ENCODE measurements around the gene ZDHHC4. TPM values are rescaled to one million over a fixed set of nuclear protein-coding genes. Genes with fewer than 3 reads are reported as not detected.

The ZDHHC4 gene
- total RNA-seq, result 52.2 TPM

GRCh38 chr7:6577369-6578113, at the start of gene ZDHHC4:
Gene ZDHHC4 (plus strand): TSS chr7:6577454. CDS start chr7:6580562, 3,108 bp downstream.
- DNase-seq (ENCODE audit: low spot score in 2 of 2), result peak; percentile 88 to 97
- FAIRE-seq, result no peak

GRCh38 chr7:6528401-6529130, 48.7 kb upstream of the ZDHHC4 start:
- DNase-seq (ENCODE audit: low spot score in 2 of 2) (no peak), FAIRE-seq (no peak)

DNA sequence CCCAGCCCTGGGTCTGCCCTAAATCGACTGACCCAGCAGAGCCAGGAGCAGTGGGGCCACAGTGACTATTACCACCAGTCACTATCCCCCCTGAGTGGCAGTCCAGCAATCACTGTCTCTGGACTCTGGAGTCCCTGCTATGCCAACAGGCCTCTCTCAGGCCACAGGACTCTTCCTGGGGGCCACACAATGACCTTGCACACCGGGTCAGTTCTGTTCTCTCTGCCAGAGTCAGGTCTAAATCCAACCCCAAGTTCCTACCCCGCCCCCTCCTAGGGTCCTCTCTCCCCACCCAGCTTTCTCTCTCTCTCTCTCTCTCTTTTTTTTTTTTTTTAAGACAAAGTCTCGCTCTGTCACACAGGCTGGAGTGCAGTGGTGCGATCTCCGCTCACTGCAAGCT, 47.6 kb upstream of the ZDHHC4 start:
- no peak for FAIRE-seq
- no peak for DNase-seq (ENCODE audit: low spot score in 2 of 2)

- DNase-seq (ENCODE audit: low spot score in 2 of 2), result no peak
These were observed 46.4 kb upstream of the ZDHHC4 start for GRCh38 chr7:6530626-6531491.

GRCh38 chr7:6531492-6532279, 45.6 kb upstream of the ZDHHC4 start:
- FAIRE-seq (no peak), DNase-seq (ENCODE audit: low spot score in 2 of 2) (no peak)

More at GRCh38 chr7:6530626-6531491, 46.4 kb upstream of the ZDHHC4 start:
- FAIRE-seq, result no peak

- FAIRE-seq, result no peak
- peak in 1 of 2 donors; percentile 23 for DNase-seq (ENCODE audit: low spot score in 2 of 2)
These were observed 44.7 kb upstream of the ZDHHC4 start for GRCh38 chr7:6532516-6532915.

DNA sequence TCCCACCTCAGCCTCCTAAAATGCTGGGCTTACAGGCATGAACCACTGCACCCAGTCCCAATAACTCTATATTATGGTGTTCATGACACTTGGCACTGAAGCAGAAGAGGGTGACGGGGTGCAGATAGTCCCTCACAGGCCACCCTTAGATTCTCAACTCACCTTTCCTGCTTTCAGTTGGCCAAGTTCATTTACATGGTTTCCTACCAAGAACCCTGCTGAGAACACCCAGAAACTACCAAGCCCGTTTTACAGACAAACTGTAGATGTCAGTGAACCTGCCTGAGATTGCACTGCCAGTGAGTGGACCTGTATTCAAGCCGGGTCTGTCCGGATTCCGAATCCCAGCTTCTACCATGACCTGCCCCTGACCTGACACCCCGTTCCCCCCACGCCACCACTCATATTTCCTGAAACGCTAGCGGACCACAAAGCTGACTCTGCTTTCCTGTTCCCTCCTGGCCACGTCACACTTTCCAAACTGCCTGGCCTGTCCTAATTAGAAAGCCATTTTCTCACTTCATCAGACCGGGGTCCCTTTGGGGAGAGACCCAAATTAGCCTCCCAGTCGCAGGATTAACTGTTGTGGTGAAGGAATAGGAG, 43.3 kb upstream of the ZDHHC4 start:
- no peak for FAIRE-seq
- no peak for DNase-seq (ENCODE audit: low spot score in 2 of 2)

DNA sequence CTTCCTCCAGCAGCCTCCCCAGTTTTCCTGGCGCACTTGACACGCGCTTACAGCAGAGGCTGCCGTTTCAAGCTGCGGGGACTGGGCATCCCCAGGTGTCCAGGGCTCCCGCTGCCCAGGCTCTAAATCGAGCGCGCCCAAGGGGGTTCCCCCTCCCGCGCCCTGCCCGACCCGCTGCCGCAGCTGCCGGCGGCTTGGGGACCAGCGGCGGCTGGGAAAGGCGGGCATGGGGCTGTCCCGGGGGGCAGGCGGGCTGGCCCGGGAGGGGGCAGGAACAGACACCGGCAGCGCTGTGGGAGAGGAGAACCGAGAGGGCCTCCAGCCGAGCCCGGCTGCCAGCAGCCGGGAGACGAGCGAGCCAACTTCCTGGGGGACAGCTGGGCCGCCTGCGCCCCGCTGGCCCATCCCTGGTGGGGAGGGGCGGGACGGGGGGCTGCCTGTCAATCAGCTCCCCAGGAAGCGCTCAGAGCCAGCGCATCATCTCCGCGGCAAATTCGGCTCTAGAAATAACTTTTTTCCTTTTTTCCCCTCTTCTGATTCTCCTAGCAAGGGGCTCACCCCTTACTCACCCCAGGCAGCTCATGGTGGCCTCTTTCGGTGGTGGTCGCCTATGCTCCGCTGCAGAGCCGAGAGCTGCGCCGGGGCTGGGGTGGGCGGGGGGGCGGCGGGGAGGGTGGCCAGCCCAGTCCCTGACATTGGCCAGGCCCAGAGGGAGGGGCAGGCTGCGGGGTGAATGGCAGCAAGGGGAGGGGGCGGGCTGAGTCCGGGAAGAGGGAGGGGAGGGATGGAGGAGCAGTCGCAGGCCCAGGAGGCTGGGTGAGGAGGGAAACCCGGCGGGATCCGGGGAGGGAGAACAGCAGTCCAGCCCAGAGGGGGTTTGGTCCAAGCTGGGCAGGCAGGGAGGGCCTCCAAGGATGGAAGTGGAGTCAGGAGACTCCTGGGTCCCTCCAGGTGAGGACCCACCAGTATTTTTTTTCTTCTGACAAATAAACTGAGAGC, 40.7 kb upstream of the ZDHHC4 start:
- peak in 1 of 2 donors; percentile 72 for DNase-seq (ENCODE audit: low spot score in 2 of 2)
- no peak for FAIRE-seq

- FAIRE-seq (no peak), DNase-seq (ENCODE audit: low spot score in 2 of 2) (no peak)
These were observed 34.9 kb upstream of the ZDHHC4 start for GRCh38 chr7:6542368-6542767.

DNA sequence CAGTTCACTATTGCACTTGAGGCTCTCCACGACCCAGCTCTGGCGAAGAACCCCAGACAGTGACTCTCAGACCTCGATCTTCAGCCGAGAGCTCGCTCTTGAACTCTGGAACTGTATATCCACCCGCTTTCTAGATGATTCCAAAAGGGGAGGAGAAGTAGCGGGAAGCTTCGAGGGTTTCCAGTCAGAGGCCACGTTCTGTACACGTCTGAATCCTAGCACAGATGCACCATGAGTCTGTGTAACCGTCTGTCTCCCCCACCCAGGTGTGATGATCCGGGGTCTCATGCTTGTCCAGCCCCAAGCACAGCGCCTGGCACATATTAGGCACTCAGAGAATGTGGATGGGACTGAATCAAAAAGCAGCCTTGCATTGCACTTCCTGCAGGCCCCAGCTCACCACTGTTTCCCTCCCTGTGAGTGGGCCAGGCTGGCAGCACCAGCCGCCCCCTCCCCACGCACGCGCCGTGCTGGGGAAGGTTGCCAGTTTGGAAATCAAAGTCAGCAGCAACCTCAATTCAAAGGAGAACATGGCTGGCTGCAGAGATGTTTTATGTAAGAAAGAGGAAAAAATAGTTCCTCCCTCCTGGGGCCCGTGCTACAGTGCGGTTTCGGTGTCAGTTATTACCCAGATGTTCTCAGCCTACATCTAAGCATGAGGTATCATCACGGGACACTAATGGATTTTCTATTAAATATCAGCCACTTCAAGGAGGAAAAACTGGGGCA, 31.7 kb upstream of the ZDHHC4 start:
- no peak for DNase-seq (ENCODE audit: low spot score in 2 of 2)
- no peak for FAIRE-seq

DNA sequence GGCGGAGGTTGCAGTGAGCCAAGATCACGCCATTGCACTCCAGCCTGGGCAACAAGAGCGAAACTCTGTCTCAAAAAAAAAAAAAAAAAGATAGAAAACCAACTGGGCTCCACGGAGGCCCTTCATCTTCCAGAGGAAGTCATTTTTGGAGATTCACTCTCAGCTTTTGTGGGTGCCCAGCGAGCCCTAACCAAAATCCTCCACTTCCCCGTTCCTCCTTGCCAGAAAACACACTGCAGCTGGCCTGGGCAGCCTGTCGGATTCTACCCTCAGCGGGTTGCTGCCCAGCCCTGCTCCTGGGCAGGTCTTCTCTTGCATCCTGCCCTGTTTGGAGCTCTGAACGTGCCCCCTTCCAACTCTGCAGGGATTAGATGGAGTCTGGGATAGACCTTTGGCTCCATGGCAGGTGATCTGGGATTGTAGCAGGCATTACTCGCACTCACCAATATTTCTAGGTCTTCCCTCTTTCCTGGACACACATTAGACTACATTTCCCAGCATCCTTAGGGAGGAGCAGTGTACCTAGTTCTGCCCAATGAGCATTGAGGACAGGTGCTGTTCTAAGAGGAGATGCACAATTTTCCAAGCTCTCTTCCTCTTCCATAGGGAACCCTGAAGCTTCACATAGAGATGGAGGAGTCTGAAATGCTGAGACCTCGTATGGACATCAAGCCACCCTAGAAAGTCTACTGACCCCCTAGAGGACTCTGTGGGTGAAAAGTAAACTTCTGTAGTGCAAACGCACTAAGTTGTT, 30.6 kb upstream of the ZDHHC4 start:
- no peak for FAIRE-seq
- DNase-seq (ENCODE audit: low spot score in 2 of 2), result no peak

- DNase-seq (ENCODE audit: low spot score in 2 of 2), result no peak
- no peak for FAIRE-seq
These were observed 29.9 kb upstream of the ZDHHC4 start for GRCh38 chr7:6547400-6547799.

GRCh38 chr7:6551016-6551511, 26.2 kb upstream of the ZDHHC4 start, which contains the start of gene GRID2IP:
Gene GRID2IP (minus strand): TSS chr7:6551461. CDS start chr7:6551436, 25 bp downstream.
- FAIRE-seq (no peak), DNase-seq (ENCODE audit: low spot score in 2 of 2) (no peak)

GRCh38 chr7:6553448-6554044, 23.7 kb upstream of the ZDHHC4 start:
- DNase-seq (ENCODE audit: low spot score in 2 of 2) (no peak), FAIRE-seq (no peak)

- no peak for DNase-seq (ENCODE audit: low spot score in 2 of 2)
- no peak for FAIRE-seq
These were observed 22.4 kb upstream of the ZDHHC4 start for GRCh38 chr7:6554848-6555247.

GRCh38 chr7:6556196-6556595, 21.1 kb upstream of the ZDHHC4 start:
- FAIRE-seq, result no peak
- no peak for DNase-seq (ENCODE audit: low spot score in 2 of 2)

Measured in frontal cortex (tissue), 4 donors.